ENCODE measurements around the gene SMARCA5. TPM values are rescaled to one million over a fixed set of nuclear protein-coding genes. Genes with fewer than 3 reads are reported as not detected.

Gene SMARCA5
- total and polyA plus RNA-seq, 9 of the 15 experiments (the other 6 are each of a cell fraction or from before 2014, with no cell fraction given): 21.6 to 57.8 (median 34.6) TPM

DNA sequence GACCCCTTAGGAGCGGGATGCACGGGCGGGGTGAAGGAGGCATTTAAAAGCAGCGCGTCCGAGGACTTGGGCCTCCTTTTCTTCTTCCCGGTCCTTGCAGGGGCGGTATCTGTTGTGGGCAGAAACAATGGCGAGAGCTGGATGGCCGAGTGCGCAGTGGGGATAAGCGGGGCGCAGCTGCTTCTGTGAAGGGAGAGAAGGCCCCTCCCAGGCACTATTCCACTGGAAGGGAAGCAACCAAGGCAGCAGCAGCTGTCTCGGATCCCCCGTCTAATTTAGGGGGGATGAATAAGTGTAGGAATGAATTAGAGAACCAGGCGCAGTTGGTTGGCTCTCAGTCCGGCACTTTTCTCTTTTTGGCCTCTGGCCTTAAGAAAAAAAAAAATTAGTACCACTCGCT lies 995 bp downstream of the SMARCA5 start (continued):
- TF ChIP-seq FOXA3 (CRISPR knock-in tag; conservative IDR thresholded peaks at IDR 0.05 in 1 of 2, IDR thresholded peaks at IDR 0.05 in 1 of 2): no peak
- TF ChIP-seq MBD2 (IDR thresholded peaks at IDR 0.05; ENCODE audit: borderline replicate concordance, low read depth): no peak
- no peak for TF ChIP-seq NONO (IDR thresholded peaks at IDR 0.05; ENCODE audit: low read depth in 2 of 2, low read length in 1 of 2)
- TF ChIP-seq KLF10 (CRISPR knock-in tag; IDR thresholded peaks at IDR 0.05): no peak
- TF ChIP-seq, protein P1, sequence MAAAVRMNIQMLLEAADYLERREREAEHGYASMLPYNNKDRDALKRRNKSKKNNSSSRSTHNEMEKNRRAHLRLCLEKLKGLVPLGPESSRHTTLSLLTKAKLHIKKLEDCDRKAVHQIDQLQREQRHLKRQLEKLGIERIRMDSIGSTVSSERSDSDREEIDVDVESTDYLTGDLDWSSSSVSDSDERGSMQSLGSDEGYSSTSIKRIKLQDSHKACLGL (CRISPR knock-in tag; IDR thresholded peaks at IDR 0.05; ENCODE audit: borderline replicate concordance, poor library complexity, severe bottlenecking): no peak
- no peak for TF ChIP-seq ZNF354B (CRISPR knock-in tag; IDR thresholded peaks at IDR 0.05)
- no peak for TF ChIP-seq XRCC4 (IDR thresholded peaks at IDR 0.05; ENCODE audit: extremely low read depth, insufficient read depth, insufficient read length)
- TF ChIP-seq, protein P2, sequence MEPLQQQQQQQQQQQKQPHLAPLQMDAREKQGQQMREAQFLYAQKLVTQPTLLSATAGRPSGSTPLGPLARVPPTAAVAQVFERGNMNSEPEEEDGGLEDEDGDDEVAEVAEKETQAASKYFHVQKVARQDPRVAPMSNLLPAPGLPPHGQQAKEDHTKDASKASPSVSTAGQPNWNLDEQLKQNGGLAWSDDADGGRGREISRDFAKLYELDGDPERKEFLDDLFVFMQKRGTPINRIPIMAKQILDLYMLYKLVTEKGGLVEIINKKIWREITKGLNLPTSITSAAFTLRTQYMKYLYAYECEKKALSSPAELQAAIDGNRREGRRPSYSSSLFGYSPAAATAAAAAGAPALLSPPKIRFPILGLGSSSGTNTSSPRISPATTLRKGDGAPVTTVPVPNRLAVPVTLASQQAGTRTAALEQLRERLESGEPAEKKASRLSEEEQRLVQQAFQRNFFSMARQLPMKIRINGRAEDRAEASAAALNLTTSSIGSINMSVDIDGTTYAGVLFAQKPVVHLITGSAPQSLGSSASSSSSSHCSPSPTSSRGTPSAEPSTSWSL (CRISPR knock-in tag; IDR thresholded peaks at IDR 0.05; ENCODE audit: borderline replicate concordance): no peak
- no peak for TF ChIP-seq RBM17 (IDR thresholded peaks at IDR 0.05; ENCODE audit: borderline replicate concordance, low read depth, low read length)
- TF ChIP-seq, protein P3, sequence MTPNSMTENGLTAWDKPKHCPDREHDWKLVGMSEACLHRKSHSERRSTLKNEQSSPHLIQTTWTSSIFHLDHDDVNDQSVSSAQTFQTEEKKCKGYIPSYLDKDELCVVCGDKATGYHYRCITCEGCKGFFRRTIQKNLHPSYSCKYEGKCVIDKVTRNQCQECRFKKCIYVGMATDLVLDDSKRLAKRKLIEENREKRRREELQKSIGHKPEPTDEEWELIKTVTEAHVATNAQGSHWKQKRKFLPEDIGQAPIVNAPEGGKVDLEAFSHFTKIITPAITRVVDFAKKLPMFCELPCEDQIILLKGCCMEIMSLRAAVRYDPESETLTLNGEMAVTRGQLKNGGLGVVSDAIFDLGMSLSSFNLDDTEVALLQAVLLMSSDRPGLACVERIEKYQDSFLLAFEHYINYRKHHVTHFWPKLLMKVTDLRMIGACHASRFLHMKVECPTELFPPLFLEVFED (CRISPR knock-in tag; conservative IDR thresholded peaks at IDR 0.05): no peak
- TF ChIP-seq, protein P4, sequence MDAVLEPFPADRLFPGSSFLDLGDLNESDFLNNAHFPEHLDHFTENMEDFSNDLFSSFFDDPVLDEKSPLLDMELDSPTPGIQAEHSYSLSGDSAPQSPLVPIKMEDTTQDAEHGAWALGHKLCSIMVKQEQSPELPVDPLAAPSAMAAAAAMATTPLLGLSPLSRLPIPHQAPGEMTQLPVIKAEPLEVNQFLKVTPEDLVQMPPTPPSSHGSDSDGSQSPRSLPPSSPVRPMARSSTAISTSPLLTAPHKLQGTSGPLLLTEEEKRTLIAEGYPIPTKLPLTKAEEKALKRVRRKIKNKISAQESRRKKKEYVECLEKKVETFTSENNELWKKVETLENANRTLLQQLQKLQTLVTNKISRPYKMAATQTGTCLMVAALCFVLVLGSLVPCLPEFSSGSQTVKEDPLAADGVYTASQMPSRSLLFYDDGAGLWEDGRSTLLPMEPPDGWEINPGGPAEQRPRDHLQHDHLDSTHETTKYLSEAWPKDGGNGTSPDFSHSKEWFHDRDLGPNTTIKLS (IDR thresholded peaks at IDR 0.05; ENCODE audit: borderline replicate concordance, low read depth): no peak
- TF ChIP-seq, protein P5, sequence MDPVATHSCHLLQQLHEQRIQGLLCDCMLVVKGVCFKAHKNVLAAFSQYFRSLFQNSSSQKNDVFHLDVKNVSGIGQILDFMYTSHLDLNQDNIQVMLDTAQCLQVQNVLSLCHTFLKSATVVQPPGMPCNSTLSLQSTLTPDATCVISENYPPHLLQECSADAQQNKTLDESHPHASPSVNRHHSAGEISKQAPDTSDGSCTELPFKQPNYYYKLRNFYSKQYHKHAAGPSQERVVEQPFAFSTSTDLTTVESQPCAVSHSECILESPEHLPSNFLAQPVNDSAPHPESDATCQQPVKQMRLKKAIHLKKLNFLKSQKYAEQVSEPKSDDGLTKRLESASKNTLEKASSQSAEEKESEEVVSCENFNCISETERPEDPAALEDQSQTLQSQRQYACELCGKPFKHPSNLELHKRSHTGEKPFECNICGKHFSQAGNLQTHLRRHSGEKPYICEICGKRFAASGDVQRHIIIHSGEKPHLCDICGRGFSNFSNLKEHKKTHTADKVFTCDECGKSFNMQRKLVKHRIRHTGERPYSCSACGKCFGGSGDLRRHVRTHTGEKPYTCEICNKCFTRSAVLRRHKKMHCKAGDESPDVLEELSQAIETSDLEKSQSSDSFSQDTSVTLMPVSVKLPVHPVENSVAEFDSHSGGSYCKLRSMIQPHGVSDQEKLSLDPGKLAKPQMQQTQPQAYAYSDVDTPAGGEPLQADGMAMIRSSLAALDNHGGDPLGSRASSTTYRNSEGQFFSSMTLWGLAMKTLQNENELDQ (CRISPR knock-in tag; IDR thresholded peaks at IDR 0.05; ENCODE audit: borderline replicate concordance): no peak
- TF ChIP-seq KAT2B (IDR thresholded peaks at IDR 0.05; ENCODE audit: low read depth, low read length): no peak
- TF ChIP-seq, protein P6, sequence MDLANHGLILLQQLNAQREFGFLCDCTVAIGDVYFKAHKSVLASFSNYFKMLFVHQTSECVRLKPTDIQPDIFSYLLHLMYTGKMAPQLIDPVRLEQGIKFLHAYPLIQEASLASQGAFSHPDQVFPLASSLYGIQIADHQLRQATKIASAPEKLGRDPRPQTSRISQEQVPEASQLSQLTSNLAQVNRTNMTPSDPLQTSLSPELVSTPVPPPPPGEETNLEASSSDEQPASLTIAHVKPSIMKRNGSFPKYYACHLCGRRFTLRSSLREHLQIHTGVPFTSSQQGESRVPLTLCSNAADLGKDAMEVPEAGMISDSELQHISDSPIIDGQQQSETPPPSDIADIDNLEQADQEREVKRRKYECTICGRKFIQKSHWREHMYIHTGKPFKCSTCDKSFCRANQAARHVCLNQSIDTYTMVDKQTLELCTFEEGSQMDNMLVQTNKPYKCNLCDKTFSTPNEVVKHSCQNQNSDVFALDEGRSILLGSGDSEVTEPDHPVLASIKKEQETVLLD (IDR thresholded peaks at IDR 0.05): no peak
- no peak for TF ChIP-seq MCM2 (IDR thresholded peaks at IDR 0.05; ENCODE audit: low read depth)
- TF ChIP-seq, protein P7, sequence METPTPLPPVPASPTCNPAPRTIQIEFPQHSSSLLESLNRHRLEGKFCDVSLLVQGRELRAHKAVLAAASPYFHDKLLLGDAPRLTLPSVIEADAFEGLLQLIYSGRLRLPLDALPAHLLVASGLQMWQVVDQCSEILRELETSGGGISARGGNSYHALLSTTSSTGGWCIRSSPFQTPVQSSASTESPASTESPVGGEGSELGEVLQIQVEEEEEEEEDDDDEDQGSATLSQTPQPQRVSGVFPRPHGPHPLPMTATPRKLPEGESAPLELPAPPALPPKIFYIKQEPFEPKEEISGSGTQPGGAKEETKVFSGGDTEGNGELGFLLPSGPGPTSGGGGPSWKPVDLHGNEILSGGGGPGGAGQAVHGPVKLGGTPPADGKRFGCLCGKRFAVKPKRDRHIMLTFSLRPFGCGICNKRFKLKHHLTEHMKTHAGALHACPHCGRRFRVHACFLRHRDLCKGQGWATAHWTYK (CRISPR knock-in tag; IDR thresholded peaks at IDR 0.05): no peak
- no peak for TF ChIP-seq ARID2 (IDR thresholded peaks at IDR 0.05)
- TF ChIP-seq NFXL1 (CRISPR knock-in tag; IDR thresholded peaks at IDR 0.05): no peak

Measured in K562 (cell line).